Measurements from ENCODE around the gene KCNQ4.

DNA sequence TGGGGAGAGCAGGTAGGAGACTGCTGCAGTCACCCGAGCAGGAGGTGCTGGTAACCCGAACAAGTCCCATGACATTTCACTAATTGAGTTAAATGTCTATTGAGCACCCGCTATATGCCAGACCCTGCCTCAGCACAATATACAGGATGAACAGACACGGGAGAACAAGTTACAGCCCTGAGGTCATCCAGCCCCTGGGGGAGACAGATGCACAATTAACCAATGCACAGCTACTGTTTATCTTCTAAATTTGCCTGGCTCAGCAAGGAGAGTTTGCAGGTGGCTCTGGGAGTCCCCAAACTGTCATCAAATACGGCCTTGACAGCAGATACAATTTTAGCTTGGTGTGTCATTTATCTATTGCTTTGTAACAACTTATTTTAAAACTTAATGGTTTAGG lies 60.5 kb downstream of the KCNQ4 start:
- no peak for TF ChIP-seq POGZ (CRISPR knock-in tag; IDR thresholded peaks at IDR 0.05)
- TF ChIP-seq EP300 (IDR thresholded peaks at IDR 0.05; ENCODE audit: low read depth in 2 of 2, low read length in 2 of 2) = no peak
- TF ChIP-seq EP300 (CRISPR knock-in tag; IDR thresholded peaks at IDR 0.05; ENCODE audit: borderline replicate concordance) = no peak
- TF ChIP-seq GABPB1 (CRISPR knock-in tag; IDR thresholded peaks at IDR 0.05) = no peak
- TF ChIP-seq SP2 (CRISPR knock-in tag; IDR thresholded peaks at IDR 0.05) = no peak
- TF ChIP-seq, protein P1, sequence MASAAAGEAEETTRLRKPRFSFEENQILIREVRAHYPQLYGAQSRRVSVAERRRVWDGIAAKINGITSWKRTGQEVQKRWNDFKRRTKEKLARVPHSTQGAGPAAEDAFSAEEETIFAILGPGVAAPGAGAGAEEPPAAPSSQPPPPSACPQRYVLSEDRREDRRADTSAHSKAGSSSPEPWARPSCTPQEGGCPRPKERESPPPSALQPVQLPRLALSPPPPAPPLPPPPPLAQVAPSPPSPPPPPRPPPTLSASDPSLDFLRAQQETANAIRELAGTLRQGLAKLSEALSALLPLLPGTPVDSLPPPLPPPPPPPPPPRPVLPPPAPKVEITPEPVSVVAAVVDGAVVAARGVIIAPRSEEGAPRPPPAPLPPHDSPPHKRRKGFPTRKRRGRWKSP (CRISPR knock-in tag; IDR thresholded peaks at IDR 0.05) = no peak
- TF ChIP-seq IRF2 (CRISPR knock-in tag; IDR thresholded peaks at IDR 0.05) = no peak

Data from HepG2 (cell line).